Measurements from ENCODE around the gene YPEL2.

GRCh38 chr17:59357929-59358328, 26.5 kb downstream of the YPEL2 start:
- no peak for TF ChIP-seq CTCF (IDR thresholded peaks at IDR 0.05; ENCODE audit: poor library complexity)
- no peak for TF ChIP-seq EZH2 (IDR thresholded peaks at IDR 0.05; ENCODE audit: borderline replicate concordance)

All from hepatocyte (in vitro differentiated cells).